ENCODE measurements around the gene XRCC4.
"Not testable (repeated sequence)": the region's sequence is repeated elsewhere in the genome, so short reads cannot be mapped to it uniquely, and the experiment has no call there.

Gene XRCC4

DNA sequence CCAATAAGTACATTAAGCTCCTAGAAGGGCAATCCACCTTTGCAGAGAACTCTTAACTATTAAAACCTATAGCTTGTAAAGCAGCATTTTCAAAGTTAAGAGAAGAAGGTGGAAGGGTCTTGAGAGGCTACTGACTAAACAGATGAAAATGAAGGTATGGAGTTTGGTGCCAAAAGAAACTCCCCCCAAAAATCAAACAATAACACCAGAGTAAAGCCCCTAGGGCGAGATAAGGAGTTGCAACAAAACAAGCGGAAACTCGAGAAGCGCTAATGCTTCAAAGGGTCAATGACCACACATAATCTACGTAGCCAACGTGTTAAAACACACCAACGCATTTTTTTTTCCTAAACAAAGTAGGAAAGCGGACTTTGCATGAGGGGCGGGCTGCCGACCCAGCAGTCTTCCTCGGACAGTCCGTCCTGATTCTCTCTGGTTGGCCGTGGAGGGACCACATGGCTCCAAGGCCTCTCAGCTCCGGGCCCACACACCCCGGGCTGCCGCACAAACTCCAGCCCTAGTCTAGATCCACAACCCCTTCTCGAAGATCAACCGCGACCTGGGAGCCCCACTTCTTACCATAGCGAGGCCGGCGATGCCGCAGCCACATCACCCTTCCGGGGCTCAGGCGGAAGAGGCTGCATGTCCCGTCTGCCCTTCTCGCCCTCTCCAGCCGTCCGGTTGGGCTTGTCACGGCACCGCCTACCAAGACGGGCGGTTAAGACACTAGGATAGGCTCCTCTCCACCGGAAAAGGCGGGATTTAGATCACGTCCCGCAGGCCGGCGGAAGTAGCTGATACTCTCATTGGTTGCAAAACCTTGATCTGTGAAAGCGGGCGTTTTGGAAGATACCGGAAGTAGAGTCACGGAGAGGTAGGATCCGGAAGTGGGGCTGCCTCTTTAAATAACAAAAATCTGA is at the start of gene XRCC4, which contains the start of gene TMEM167A:
TSS of gene XRCC4 (plus strand) at position 806 of the 920 bp plus-strand sequence. CDS start 27,373 bp downstream, outside the sequence.
TSS of gene TMEM167A (minus strand) at position 653 of the 920 bp plus-strand sequence. CDS start at position 582, 71 bp downstream.
- peak; percentile 97 to 100 for DNase-seq

DNA sequence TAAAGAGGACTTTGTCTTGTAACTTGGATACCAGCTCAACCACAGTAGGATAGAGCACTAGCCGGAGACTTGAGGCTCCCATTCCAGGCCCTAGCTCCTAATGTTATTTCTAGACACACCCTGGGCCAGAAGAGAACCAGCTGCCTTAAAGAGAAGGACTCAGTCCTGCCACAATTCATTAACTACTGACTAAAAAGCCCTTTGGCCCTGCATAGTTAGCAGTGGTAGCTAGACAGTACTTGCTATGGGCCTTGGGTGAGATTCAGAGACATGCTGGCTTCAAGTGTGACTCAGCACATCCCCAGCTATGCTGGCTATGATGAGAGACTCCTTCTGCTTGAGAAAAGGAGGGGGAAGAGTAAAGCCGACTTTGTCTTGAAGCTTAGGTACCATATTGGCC is 47.4 kb upstream of the XRCC4 start:
- DNase-seq: no peak

DNA sequence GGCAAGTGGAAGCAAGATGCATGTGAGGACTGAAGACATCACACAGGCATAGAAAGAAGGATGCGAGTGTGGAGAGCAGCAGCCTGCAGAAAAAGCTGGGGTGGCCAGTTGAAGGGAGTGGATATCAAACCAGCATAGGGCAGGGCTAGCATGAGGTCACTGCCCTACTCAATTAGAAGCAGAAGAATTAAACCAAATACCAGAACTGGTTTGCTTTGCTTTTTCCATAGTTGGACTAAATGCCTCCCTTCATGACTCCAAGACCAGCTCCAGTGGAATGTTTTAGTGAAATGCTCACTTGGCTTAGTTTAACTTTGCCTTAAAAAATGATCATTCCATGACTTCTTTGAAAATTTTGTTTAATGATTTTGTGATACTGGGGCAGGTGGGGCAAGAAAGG is 46.0 kb upstream of the XRCC4 start:
- no peak for DNase-seq

DNA sequence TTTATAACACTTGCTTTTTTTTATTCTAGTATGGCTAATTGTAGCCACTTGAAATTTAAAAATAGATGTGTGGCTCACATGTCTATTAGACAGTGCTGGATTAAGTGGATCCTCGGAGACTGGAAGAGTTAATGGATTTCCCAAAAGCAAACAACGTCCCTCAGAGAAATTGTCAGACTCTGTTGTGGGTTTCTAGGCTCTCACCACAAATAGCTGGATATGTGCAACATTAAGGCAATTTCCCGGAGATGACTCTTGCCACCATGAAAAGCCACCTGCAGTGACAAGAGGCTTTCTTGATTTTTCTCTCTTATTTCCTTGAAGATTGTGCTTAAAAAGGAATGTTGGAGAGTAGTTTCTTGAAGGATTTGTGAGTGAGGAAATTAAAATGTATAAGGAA is 43.3 kb upstream of the XRCC4 start:
- no peak for DNase-seq

DNA sequence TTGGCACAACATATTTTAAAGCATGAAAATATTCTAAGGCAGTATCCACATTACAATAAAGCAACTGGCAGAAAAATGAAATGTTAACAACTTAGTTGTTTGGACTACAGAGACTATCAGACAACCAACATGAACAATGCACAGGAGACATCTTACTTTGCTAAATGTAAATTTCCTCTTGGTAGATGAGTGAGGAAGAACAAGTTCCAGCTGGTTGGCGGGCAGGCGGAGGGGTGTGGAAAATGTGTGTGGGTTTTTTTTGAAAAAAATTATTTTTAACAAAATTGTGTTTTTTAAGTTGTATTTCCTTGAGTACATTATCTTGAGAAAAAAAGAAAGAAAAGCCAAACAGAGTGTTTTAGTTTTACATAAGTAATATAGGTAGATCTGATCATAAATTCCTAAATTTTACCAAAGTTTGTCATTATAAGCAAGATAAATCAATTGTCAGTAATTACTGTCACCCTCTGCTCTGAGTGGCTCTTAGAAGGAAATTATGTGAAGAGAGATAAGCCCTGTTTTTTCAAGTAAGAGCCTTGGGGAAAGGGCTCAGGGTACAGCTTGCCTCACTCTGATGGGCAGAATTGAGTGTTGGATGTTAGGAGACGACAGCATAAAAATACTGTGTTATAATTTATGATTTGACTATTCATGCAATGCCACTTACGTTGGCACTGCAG is 42.7 kb upstream of the XRCC4 start:
- no peak for DNase-seq

DNA sequence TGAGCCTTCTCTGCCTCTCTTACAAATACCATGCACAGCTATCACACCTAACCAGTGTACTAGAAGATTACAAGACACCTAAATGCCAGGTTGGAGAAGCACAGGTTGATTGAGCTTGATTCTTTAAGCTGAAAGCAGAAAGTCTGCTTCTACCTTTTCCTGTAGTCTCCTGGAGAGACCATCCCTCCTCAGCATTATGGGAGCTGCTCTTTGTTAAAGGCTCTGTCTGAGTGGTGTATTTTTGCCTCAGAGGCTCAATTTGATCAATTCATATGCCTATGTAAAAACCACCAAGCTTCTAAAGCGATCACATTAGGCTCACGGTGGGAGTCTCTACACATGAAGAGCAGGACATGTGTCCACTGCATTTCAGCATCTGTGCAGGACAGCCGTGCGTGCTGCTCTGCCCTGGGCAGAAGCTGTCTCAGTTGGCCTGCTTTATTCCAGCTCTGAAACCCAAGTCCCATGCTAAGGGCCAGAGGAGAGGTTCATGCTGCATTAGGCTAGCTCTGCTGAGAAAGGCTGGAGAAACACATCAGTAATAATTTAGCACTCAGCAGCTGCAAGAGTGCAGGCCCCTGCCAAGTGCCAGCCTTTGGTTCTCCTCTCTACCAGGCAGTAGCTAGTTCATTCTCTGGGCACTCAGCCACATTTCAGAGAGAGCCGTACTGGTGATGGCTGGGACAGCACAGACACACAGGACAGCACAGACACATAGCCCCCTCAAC is 41.8 kb upstream of the XRCC4 start:
- no peak for DNase-seq

DNA sequence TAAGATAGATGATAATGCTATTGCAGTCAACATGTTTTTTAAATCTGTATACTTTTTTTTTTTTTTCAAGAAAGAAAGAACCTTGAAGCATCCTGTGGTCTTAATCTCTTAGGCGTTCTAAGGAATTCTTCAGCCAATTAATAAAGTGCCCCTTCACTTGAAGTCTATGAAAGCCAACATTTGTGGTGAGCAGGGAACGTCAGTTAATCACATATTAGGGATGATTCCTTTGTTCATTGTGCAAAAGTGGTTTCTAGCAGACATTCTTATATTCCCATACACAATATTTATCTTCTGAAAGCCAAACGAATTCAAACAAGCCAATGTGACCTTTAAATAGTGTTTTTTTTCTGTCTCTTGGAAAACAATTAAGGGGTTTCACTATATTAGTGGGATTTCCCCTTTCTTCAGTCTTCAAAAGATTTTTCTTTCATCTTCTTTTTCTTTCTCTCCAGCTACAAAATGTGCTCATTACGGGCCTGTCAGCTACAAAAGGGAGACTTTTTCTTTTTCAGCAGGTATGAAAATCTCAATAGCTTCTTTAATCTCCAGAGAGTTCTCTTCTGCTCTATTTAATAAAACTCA is 40.3 kb upstream of the XRCC4 start:
- DNase-seq: no peak

DNA sequence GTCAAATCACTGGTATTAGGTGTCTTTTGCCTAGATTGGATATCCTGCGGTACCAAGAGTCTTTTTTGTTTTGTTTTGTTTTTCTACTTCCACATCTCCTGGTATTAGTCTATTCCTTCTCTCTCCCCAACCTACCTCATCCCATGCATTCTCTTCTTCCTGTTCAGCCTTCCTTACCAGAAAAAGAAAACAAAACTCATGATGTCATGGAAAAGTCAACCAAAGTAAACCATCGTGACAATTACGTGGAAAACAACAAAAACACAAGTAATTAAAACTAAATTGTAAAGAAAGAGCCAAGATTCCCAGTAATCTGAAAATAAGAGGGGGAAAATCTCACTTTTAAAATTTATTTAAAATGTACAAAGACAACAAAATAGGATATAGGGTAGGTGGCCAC is 38.4 kb upstream of the XRCC4 start:
- DNase-seq: no peak

DNA sequence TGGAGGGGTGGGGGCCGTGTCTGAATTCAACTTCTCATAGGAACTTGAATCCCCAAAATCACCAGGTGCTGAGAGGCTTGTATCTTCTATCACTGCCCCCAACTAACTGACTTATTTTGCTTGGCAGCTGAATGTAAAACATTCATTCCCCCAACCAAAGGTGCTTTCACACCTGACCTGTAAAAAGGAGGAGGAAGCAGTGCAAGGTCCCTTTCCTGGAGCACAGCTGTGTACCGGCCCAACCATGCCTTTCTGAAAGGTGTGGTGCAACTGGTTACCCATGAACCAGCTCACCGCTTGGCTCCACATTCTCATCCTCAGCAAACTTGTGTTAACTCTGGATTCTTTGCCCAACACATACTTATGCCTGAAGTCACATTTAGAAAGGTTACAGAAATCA is 34.8 kb upstream of the XRCC4 start:
- no peak for DNase-seq

DNA sequence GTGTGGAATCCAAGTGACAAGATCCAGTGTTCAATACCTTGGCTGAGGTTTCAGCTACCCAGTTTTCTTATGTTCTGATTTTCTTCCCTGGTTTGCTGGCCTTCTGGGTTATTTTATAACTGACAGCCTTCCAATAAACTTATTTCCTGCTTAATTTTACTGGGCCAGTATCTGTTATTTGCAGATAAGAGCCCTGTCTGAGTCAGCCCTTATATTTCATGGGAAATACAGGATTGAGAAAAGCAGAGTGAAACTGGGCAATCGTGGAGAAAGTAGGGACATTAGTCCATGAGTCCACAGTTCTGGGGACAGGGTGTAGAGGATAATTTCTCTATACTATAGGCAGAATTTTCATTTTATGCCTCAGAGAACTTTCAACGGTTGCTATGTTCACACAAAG is 32.4 kb upstream of the XRCC4 start:
- no peak for DNase-seq

DNA sequence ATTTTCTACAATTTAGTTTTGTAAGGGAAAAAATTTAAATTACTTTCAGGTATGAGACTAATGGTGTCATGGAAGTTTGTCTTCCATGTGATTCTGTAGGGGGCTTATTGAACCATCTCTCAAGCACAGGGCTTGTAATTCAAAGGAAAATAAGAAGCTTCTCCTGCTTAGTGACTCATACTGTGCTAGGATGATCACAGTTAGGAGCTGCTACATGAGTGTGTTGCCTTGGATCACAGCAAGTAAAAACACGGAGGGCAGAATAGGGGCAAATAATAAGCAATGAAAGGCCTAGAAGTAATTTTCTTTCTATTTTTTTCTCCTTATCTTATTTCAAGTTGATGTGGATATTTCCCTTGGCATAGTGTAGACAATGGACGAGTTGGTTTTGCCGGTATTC is 29.1 kb upstream of the XRCC4 start:
- no peak for DNase-seq

DNA sequence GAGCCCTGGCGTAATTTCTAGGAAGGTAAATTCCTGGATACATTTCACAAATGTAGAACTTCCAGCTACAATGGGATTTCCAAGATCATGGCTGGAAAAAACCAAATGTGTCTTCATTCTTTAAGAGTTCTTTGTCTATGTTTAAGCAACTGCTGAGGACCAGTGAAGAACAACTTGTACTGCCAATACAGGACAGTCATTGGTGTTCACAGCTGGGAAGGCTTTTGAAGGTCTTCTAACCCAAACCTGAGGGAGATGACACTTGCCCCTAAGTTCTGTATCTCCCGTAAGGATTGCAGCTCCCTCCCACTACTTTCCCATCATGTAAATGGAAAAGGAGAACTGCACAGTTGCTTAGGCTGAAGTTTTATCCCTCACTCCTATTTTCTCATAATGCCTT is 28.5 kb upstream of the XRCC4 start:
- peak; percentile 16 to 42 for DNase-seq

DNA sequence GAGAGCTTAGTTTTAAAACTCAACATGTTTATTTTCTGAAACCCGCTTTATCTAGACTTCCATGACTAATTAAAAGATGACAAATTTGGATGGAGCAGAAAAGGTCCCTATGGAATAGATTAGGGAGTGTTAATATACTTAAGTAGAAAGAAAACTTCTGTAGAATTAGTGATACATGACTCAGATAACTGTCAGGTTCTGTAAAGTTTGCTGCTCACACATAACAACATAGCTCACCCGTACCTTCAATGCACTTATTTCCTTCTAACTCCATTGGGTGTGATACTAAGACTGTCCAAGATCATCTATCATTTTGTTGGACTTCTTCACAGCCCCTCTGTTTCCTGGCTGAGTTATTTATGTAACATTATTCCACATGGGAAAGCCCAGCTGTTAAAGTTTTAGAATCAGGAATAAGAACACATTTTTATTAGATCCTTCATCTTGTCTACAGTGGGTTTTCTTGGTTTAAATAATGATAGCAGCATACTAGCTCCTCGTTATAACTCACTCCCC is 27.9 kb upstream of the XRCC4 start:
- DNase-seq: no peak

DNA sequence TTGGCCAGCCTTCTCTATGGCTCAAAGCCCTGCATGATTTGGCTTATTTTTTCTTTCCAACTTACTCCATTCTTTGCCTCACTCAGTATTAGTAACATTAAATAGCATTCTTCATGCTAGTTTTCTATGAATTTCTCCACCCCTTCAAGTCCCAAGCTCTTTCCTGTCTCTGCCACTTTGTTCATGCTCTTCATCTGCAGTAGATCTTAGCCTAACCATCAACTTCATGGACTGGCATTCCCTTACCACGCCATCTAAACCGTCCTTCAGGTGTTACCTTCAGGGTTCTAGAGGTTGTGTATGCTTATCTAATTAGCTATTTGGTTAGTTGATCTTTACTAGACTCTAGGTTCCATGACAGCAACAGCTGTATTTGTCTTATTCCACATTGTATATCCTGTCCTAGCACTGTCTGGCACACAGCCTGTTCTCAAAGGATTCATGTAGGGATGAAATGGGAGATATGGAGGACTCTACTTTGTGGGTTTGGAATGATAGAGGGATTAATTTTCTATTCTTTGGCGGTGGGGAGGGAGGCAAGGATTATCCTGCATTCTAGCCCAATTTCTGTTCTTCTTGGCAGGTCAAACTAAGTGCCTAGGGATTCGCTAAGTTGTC is 26.5 kb upstream of the XRCC4 start:
- DNase-seq: no peak

DNA sequence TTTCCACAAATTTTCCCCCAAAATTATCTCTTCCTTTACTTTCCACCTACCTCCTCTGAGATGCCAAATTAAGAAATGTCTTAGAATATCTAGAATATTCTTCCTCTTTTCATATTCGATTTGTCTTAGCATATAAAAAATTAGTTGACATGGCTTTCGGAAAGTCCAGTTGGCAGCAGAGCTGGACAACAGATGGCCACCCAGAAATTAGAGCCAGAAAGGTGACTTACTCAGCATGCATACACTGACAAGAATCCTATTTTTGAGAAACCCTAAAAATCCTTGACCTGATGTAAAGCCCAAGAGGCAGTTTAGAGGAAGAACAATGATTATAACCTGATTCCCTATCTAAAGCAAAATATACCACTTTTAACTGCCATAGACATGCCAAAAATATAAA is 22.2 kb upstream of the XRCC4 start:
- DNase-seq: no peak

DNA sequence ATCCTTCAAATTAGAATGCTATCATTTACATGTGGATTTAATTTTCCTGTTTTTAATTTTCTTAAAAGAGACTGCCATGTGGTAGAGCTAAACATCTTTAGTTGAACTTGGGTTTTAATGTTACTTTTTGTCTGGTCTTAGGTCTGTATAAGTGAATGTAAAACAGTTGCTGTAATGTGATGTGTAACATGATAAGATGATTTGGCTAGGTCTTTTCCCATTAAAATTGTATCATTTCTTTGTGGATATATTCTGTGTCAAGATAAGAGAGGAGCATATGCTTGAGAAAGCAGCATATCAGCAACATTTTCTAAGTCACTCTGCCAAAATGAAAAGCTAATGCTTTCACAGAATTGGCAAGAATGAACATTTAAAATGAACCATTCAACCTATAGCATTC is 18.6 kb upstream of the XRCC4 start:
- no peak for DNase-seq

DNA sequence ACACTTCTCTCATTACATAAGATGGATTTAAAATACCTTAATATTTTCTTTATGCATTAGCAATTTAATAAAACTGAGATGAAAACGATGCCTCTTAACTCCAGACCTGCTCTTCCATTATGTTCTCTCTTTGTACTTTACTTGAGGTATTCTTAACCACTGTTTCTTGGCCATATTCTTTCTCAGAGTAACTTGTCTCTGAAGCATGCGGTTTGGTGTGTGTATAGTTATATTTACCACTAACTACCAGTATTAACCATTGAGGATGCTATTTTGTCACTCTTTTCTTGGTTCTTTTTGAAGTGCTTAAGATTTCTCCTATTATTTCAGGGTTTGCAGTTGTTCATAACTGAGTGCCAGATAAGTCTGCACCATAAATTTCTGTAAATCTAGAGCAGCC is 18.0 kb upstream of the XRCC4 start:
- no peak for DNase-seq

DNA sequence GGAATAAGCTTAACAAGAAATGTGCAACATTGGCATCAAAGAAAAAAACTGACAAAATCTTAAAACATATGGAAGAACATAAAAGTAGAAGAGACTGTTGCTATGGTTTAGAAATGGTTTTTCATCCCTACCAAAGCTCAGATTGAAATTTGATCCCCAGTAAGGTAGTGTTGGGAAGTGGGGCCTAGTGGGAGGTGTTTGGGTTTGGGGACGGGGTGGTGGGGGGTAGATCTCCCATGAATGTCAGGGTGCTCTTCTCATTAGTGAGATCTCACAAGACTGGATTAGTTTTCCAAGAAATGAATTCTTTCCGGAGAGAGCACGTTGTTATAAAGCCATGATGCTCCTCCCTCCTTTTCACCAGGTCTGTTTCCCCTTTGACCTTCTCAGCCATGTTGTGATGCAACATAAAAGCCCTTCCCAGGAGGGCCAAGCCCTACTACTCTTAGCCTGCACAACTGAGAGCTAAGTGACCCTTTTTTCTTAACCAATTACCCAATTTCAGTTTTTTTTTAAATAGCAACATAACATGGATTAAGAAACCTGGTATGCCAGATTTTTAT is 10.7 kb upstream of the XRCC4 start:
- DNase-seq: no peak

DNA sequence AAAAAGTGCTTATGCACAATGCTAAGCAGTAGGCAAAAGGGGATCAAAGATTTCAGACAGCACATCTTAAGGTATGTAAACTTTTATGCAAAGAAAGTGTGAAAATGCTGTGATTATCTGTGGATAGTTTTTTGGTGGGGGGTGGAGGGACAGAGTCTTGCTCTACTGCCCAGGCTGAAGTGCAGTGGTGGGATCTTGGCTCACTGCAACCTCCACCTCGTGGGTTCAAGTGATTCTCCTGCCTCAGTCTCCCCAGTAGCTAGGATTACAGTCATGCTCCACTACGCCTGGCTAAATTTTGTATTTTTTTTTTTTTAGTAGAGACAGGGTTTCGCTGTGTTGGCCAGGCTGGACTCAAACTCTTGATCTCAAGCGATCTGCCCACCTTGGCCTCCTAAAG is 10.0 kb upstream of the XRCC4 start:
- not testable (repeated sequence) for DNase-seq

DNA sequence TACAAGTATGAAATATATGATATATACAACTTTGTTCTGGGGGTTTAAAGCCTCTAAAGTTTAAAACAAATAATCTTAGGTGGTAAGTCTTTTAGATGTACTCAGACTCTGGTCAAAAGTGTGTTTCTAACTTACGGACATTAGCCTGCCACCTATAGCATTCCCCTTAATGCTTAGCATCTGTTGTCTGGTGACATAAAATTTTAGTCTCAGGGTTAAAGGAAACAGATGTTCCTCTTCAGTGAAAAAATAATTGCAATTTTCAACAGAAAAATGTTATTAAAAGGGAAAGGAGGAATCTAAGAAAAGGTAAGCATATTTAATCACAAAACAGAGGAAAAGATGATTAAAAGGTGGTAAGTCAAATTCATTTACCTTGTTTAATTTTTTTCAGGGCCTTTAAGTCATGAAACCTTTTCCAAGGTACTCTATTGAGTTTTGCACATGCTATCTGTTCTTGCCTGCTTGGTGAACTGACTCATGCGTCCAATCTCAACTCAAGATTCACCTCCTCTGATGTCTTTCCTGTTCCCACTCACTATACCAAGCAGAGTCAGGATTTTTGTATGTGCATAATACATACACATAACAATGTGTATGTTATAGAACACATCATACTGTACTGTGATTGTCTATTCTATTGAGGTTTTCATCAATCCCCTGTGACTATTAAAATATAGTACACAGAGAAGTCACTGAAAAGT is 8.1 kb upstream of the XRCC4 start:
- no peak for DNase-seq

DNA sequence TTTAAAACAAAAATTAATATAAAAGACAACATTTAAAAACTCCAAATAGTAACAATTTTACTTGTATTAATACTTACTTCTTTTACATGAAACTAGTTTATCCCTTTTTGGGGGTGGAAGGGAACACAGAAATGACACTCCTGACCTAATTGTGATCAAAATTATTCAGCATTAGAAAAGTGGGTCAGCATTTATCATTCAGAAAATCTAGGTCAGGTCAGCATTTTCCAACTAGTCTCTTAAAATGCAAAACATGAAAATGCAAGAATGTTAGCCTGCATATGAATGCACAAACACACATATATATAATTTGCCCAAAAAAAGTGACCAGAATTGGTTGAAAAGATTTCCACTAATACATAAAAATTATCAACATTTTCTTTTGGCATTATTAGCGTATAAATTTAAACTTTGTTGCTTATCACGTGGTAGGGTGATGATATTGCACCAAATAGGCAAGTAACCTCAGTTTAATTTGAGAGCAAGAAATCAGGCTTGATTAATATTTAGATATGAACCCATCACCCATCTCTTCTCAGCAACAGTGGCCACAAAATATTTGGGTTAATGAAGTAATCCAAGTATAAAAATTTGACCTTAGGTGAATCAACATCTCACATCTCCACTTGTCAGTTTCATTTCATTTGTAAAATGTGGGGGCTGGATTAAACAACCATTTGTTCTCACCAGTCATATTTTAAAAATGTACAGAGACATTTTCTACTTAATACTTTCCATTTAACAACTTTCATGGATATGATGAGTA is 5.9 kb upstream of the XRCC4 start:
- DNase-seq: no peak
